Right forelimb (tissue), 1 donor: ENCODE results near the gene CDC42EP3.

Experiments used
- DNase-seq: peaks from one replicate; pipeline ENCODE4 v3.0.0-alpha.2; 2018

Gene CDC42EP3

DNA sequence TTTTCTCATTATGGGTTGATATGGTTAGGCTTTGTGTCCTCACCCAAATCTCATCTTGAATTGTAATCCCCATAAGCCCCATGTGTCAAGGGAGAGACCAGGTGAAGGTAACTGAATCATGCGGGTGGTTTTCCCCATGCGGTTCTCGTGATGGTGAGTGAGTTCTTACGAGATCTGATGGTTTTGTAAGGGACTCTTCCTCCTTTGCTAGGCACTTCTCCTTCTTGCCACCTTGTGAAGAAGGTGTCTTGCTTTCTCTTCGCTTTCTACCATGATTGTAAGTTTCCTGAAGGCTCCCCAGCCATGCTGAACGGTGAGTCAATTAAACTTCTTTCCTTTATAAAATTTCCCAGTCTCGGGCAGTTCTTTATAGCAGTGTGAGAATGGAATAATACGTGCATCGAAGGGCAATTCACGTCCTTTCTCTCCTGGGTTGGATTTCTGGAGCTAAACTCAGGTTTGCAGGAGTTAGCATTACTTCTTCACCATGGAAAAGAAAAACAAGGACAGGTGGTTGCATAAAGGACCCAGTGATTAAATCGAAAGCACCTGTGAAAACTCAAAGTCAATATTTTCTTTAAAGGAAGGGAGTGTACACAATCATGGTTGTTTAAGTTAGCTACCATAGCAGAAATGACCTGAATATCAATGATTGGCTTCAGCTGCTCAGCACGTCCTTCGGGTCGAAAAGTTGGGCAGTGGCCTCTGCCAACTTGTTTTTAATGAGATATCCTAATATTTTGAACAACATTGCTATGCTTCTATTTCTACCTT is 54.1 kb downstream of the CDC42EP3 start:
- no peak for DNase-seq

DNA sequence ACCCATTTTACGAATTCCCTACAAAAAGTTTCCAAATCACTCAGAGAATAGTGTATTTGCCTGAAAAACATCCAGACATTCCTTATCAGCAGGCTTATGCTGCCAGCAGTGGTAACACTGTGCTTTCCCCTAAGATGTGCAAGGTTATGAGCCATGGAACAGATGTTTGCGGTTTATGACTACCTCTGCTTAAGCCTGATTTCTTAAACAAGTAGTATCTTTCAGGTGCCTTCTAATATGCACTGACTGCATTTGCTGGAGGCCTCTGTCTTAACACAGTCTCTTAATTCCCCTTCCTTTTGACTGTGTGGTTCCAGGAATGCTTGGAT is 54.8 kb downstream of the CDC42EP3 start:
- DNase-seq = no peak

DNA sequence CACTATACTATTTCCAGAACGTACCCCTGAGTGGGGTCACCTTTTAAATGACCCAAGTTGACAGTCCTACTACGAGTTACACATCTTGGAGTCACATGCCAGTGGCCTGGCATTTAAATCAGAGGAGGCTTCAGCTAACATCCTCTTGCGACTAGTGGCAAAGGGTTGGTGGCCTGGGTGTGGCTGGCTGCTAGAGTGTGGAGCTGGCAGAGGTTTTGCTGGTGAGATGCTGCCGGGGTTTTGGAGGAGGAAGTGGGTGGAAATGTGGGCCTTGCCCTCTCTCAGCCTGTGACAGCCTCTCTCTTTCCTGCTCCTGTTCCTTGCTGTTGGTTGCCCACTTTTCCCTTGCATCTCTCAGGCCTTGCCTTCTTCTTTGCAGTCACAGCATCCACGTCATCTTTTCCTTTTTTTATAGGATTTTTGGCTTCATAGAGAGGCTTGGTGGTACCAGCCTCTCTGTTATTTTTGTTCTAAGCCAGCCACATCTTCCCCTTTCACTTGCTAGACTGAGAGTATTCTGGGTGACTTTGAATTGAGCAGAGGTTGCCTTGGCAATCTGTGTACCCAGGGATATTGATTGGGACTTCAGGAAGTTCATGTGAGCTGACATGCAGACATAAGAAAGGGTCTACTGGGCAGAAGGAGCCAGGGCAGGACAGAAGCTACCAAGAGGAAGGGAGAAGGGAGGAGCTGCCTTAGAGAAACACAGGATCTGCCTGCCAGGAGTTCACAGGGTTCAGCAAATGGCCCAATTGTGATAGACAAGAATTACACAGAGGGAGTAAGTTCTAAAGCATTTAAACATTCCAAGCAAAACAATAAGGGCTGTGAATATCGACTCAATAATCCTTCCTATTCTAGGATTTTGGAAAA is 55.4 kb downstream of the CDC42EP3 start:
- DNase-seq = no peak

DNA sequence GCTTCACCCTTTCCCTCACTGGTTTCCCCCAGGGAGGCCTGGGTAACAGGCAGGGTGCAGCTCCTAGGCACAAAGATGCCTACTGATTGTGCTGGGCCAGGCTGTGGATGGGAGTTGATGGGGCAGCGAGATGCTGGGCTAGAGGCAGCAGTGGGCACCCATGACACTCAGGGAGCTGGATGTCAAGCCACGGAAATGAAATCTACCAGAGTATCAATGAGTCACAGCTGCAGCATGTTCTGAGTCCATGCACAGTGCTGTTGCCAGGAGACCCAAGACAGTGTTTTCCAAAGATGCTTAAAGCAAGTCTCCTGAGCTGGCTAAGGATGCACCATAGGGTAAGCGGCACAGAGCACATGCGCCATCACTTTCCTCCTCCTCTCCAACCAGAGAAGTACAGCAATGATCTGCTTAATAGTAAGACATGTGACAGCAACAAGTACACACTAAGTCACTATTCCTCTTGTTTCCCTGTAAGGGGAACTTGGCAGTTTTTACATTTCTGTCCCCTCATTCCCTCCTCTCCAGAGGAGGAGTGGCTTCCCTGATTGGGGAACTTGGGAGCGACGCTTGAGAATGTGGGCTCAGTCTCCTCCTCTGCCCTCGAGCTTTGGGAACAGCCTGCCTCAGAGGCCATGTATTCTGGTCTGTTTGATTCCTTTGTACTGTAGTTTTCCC is 57.2 kb downstream of the CDC42EP3 start:
- DNase-seq = no peak

DNA sequence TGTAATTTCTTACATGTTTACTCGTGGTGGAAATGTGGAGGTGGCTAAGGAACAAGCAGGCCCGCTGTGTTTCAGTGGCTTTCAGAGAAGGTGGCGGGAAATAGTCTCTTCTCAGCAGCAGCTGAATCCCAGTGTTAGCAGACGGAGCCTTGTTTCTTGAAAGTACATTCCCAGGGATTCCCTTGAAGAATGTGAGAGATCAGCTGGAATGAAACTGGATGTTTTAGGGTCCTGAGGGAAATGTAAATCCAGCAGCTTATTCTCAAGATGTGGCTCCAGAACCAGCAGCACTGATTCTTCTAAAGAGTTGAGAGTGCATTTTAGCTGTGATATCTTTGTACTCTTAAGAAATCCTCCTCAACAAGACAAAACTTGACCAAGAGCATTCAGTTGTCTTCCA is 59.1 kb downstream of the CDC42EP3 start:
- DNase-seq = no peak

DNA sequence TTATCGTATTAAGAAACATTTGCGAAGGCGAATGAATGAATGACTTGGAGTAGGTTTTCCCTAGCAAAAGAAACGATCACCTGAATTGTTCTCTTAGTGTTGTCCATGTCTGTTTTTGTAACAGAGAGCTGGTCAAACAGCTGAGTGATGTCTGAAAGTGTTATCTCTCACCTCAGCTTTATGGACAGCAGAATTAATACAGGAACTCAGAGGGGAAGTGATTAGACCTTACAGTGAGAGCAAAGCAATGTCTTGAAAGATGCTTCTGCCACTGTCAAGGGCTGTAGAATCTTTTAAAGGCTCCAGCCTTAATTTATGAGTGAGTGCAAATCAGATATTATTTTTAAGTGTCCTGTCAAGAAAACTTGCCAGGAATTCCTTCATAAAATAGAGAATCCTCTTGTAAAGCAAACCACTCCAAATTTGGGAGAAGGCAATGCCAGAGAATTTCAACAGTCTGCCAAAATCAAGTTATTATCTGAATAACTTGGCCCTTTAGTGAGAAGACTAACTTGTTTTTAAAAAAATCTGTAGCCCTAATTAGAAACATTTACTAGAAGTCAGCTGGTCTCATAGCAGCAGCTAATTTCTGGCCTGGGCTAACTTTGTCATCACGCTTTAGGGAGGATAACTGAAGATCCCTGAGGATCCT is 60.7 kb downstream of the CDC42EP3 start:
- no peak for DNase-seq

DNA sequence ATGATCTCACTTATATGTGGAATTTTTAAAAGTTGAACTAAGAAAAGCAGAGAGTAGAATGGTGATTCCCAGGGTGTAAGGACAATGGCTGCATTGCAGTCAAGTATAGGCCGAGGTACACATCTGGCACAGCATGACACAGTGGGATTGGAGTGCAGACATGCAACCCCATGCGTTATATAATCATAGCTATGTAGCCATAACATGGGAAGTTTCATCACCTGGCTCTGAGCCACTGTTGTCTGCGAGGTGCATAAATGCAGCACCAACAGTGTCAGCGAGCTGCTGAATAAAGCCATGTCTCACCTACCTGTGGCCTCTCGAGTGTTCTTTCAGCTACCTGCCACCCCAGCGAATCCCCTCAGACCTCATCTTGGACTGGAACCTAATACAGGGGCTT is 61.7 kb downstream of the CDC42EP3 start:
- DNase-seq = no peak

DNA sequence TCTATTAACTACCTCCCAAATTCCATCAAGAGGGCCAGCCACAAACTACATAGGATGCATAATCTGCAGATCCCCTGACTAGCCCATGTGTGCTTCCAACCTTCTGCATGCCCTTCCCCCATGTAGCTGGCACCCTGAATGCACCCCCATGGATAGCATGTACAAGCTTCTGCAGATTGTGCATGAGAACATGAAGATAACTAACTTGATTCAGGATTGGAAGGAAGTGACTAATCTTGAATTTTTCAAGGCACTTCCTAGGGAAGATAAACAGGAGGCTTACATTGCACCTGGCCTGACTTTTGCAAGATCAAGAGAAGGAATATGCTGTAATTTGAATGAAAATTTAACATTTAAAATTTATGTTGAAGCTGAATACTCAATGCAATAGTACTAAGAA is 66.7 kb downstream of the CDC42EP3 start:
- DNase-seq = no peak

DNA sequence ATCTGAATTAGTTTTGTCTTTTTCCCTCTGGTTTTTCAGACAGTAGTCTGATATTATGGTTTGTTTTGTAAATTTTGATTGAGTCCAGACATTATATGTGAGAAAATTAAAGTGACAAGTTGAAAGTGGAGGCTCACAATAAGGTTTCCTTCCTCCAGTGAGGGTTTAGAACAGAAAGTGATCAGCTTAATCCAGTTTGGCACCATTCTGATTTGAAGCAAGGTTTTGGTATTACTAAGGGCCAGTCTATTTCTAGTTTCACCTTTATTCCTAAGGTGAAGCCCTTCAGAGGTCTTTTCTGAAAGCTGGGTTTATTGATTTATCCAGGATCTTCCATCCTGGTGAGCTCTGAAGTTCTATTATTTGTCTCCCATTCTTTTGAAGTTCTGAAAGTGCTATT is 68.7 kb downstream of the CDC42EP3 start:
- no peak for DNase-seq

DNA sequence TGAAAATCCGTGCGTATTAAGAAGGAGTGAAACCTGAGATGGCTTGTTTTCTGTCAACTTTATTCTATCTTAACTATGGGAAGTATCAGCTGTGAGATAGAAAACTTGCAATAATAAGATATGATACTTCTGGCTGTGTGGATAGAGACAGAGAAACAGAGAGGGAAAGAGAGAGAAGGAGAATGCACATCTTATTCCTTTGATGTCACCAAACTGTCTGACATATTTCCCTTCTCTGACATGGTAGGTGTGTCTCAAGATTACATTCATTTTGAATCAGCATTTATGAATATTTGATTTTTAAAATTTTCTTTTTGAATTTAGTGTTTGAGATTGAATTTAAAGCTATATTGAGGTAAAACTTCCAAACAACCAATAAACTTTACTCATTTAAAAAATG is 69.4 kb downstream of the CDC42EP3 start:
- no peak for DNase-seq

DNA sequence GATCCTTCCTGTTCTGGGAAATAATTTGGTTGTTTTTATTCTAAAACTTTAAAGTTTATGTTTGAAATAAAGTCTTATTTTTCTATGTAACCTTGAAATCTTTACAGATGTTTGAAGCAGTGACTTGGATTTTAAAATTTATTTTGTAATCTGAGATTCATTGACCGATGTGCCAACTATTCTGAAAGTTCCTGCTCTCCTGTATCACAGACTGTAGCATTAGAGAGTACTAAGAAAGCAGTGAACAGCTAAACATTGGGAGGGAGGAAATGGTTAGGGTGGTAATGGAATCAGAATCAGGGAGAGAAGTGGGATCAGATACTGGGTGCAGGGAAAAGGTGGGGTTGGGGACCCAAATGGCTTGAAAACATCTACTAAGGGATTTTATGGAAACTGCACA is 69.9 kb downstream of the CDC42EP3 start:
- DNase-seq = no peak

DNA sequence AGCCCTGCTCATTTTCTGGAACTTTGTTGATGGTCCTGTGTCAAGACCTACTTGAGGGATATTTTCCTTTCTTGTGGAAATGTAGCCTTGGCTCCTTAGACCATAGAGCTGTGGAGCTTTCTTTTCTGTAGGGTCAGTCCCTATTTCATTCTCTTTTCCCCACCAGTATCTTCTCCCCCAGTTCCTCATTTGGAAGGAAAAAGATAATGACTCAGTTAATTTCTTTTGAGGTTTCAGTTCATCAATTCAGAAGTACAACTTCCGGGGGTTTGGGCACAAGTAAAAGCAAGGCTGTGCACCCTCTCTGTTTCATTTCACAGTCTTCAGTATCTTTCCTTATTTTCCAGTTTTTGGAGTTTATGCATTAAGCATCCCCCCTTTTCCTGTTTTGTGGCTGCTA is 70.7 kb downstream of the CDC42EP3 start:
- DNase-seq = no peak

DNA sequence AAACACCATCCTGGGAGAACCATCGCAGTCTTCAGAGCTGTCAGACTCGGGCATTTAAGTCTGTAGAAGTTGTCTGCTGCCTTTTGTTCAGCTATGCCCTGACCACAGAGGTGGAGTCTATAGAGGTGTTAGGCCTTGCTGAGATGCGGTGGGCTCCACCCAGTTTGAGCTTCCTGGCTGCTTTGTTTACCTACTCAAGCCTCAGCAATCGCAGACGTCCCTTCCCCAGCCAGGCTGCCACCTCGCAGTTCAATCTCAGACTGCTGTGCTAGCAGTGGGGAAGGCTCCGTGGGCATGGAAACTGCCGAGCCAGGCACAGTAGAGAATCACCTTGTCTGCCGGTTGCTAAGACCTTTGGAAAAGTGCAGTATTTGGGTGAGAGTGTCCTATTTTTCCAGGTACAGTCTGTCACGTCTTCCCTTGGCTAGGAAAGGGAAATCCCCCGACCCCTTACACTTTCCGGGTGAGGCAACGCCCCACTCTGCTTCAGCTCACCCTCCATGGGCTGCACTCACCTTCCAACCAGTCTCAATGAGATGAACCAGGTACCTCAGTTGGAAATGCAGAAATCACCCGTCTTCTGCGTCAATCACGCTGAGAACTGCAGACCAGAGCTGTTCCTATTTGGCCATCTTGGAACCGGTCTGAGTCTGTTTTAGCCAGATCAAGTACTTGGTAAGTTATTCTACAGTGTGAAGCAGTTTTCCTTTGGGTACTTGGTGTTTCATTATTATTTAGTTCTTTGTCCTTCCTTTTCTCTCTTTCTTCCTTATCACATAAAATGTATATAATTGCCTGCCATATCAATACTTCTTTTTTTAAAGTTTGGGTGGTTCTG is 71.5 kb downstream of the CDC42EP3 start:
- DNase-seq = no peak

DNA sequence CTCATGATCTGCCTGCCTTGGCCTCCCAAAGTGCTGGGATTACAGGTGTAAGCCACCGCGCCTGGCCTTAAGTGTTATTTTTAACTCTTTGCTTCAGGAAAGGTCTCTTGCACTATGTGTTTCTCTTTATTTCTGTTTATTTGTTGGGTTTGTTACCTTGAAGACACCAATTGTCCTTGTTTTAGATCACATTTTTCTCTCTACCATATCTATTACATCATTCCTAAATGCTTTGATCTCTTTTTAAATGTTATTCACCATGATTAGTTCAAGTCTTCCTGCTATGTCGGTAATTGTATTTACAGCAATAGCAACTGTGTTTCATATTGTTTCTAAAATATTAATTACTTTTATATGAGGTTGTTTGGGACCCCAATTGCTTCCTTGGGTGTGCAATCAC is 77.7 kb downstream of the CDC42EP3 start:
- no peak for DNase-seq

DNA sequence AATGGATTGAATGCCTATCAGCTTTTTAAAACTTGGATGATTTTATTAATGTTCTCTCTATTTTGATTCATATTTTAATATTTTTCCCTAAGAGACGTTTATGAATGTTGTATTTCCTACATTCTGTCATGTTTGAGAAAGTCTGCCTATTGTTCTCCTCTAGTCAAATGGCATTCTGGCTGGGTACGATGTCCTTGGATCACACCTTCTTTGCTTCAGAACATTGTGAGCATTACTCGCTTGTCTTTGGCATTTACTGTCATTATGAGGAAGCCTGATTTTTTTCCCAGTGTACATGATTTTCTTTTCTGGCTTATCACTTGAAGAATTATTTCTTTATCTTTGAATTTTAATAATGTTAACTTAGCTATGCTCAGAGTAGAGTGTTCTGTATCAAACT is 78.4 kb downstream of the CDC42EP3 start:
- DNase-seq = no peak
